ENCODE results near the gene TLE3.
A peak's percentile ranks its signal among the peaks of the same experiment; 100 is the strongest.

TLE3 gene

GRCh38 chr15:70025413-70026296 is 72.1 kb downstream of the TLE3 start:
- DNase-seq, result no peak

DNA sequence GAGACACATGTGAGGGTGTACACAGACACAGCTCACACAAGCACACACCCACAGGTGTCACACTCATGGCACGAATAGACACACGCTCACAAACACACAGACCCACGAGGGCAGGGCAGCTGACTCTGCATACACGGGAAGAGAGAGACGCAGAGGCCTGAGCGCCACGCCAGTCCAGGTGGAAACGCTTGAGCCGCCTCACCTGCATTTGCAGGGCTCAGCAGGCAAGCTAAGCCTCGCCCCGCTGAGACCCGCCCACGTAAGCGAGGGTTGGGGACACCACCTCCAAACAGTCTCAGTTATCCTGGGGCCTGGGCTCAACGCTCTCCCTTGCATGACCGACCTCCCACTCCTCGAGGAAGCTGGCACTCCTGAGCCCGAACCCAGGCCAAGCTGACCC is 73.2 kb downstream of the TLE3 start:
- no peak for DNase-seq

DNA sequence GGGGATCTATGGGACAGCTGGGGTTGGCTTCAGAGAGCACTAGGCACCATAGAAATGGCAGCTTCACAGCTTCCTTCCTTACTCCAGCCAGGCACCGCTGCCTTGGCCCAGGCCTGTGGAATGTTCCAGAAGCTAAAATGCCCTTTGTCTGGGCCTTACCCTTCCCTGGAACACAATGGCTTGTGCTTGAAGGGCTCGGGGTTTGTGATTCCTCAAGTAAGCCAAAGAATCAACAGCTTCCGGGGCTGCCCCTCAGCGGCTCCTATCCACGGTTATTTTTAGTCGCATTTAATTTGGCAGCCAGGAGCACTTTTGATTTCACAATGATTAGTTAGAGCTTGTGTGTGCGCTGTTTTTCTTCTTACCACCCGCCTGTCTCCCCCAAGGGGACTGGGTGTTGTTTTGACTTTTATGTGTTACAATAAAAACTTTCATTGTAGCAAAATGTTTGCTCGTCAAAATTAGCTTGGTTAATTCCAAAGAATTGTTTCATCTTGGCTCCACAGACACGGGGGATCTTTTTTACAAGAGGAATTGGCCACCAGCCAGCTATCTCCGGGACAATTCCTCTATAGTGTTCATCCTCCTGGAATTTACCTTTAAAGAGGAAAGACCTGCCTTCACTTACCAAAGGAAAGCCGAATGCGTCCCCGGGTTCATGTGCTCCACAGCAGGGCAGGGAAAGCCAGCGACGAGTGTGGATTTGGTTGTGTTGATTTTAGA is 73.8 kb downstream of the TLE3 start:
- no peak for DNase-seq

- DNase-seq, result no peak
These were observed 74.5 kb downstream of the TLE3 start for GRCh38 chr15:70023064-70023768.

GRCh38 chr15:70020229-70020628 is 77.5 kb downstream of the TLE3 start:
- DNase-seq, result no peak

GRCh38 chr15:70018646-70019600 is 78.8 kb downstream of the TLE3 start:
- DNase-seq, result no peak

DNA sequence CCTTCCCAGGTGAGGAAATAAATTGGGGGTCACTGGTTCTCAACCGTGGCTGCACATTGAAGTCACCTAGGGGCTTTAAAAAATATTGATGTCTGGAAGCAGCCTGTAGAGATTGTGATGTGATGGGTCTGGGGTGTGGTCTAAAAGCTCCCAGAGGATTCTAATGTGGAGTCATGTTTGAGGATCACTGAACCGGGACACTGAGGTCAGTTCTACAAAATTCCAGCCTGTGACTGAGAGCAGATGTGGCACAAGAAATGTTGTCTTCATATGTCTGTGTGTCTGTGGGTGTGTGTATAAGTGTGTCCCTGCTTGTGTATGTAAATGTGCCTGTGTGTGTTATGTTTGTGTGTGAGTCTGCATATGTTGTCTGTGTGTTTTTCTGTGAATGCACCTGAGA is 79.9 kb downstream of the TLE3 start:
- no peak for DNase-seq

DNA sequence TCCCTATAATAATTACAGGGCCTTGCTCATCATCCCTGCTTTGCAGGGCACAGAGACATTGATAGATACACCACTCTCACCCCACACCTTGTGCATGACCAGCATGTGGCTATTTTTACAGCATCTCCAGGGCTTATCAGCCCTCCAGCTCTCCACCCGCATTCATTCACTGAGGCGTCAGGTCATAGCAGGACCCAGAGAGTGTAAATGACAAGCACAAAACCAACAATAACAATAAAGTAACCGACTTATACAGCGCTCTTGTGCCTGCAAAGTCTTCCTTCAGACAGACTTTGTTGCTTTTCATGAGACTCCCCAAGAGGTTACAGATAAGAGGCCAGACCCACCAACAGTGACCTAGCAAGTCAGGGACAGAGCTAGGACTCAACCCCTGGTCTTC is 80.7 kb downstream of the TLE3 start:
- no peak for DNase-seq

DNA sequence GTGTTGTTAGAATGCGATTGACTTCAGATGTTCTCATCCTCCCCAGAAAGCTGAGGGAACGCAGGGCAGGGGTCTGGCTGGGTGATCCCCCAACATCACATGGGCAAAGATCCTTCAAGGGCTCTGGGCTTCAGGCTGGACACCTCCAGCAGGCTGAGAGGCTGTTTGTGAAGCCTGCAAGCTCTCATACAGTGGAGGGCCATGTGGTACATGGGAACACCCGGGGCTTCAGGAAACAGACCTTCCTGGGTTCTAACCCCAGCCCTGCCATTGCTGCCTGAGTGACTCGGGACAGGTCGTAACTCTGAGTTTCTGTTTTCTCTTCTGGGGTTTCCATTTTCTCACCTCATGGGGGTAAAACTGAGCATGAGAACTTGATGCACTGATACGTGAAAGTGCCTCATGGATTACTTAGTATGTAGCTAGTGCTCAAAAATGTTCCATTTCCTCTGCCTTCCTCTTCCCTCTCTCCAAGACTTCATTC is 81.2 kb downstream of the TLE3 start:
- no peak for DNase-seq

- DNase-seq, result no peak
These were observed 82.7 kb downstream of the TLE3 start for GRCh38 chr15:70014860-70015490.

DNA sequence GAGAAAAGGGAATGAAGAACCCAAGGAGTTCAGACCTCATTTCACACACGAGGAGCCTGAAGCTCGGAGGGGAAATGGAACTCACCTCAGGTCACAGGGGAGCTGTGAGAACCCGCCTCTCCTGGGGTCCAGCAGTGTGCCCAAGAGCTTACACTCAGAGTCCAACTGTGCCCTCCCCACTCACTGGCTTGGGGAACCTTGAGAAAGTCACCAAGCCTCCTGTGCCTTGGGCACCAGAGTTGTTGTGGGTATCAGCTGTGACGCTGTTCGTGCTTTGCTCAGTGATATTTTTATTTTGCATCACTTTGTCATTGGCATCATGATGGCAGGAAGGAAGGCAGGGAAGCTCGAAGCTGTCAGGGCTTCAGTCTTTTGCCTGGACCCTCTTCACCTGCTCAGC is 83.4 kb downstream of the TLE3 start:
- DNase-seq, result no peak

DNA sequence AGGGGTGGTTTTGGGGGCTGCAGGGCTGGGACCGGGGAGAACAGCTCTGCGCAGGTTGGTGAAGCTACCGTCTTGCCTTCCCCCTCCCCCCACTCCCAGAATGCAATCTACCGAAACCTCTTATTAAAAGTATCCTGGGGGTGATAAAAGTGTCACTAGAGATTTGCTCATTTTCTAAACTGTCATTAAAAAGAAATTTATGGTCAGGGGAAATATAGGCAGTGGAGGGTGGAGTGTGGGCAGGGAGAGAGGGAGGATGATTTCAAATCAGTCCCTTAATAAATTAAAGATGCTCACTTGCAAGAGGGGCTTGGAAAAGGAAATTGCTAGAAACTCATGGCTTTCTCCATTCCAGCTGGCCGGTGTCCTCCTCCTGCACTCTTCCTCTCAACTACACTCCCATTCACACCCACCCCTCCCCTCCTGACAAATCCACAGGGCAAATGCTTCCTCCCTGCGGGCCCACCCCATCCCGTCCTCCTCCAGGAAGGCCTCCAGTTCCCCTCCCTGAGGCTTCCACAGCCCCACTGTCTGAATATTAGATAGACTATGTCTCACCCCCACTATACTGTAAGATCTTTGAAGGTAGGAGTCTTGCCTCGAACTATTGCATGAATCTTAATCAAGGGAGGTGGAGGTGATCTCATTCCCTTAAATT is 83.9 kb downstream of the TLE3 start:
- DNase-seq, result no peak

GRCh38 chr15:70012895-70013294 is 84.8 kb downstream of the TLE3 start:
- no peak for DNase-seq

GRCh38 chr15:70008697-70009290 is 88.9 kb downstream of the TLE3 start:
- DNase-seq, result no peak

DNA sequence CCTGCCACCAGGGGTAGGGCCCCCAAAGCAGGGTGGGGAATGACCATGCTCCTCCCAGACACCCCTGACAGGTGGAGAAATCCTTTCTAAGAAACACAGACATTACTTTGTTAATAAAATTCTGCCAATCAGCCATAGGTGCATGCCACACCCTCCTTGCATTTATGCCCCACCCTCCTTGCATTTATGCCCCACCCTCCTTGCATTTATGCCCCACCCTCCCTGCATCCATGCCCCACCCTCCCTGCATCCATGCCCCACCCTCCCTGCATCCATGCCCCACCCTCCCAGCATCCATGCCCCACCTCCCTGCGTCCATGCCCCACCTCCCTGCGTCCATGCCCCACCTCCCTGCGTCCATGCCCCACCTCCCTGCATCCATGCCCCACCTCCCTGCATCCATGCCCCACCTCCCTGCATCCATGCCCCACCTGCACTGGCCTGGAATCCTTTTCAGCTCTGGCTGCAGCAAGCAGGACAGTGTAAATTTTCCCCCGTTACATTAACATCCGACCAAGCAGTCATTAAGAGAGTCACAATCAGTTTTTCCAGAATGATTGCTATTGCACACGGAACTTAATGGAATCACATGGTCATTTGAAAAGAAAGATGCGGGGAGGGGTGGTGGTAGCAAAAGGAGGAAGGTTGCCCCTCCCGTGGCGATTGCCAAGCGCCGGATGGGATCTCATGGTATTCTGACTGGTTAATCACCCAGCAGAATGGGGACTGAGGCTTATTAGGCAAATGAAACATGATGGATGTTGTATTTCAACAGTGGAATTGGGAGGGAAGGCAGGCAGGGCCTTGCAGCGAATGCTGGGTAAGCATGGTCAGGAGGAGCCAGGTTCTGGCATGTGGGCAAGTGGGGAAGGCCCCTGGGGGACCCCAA is 91.2 kb downstream of the TLE3 start:
- no peak for DNase-seq

GRCh38 chr15:70004826-70005225 is 92.9 kb downstream of the TLE3 start:
- no peak for DNase-seq

DNA sequence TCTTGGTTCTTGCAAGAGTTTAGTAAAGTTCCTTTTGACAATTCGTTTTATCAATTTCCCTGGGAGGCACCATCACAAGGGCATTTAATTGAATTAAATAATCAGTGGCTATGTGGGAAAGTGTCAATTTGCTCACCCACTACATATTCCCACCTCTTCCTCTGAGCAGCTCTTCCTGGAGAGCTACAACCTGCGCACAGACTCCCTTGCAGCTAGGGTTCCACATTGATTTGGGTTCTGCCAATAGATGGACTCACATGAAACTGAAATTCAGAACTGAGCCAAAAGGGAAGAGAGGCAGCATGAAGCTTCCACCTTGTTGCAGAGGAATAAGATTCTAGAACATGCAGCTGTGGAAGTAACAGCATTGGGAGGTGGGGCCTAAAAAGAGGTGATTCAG is 94.8 kb downstream of the TLE3 start:
- DNase-seq, result no peak

DNA sequence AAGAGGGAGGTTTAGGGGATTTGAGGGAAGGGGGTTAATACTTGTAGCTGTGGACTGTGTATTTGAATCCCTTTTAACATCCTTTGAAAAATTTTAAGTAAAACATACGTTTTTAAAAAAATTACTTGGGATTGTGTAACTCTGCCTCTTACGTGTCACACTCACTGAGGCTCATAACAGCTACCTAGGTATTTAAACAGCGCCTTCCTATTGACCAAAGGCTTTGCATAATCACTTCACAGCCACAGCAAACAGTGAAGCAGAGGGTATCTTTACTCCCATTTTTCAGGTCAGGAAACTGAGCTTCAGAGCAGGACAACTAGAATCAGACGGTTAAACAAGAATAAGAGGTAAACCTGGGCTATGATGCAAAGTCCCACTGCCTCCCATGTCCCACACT is 95.9 kb downstream of the TLE3 start:
- peak; percentile 9 for DNase-seq

GRCh38 chr15:69999392-70000085 is 98.2 kb downstream of the TLE3 start:
- DNase-seq, result no peak

All from NCI-H774 (cell line).